Thyroid gland (tissue), 4 donors: ENCODE results near the gene ULK4. TPM values are rescaled to one million over a fixed set of nuclear protein-coding genes. Genes with fewer than 3 reads are reported as not detected.

Experiments used
- DNase-seq, 2 donors: peaks; one replicate each; pipeline ENCODE4 v3.0.0-alpha.2; 2019
- H3K27ac ChIP-seq, 3 donors: fragments of 200-600 bp; sonication (generic); 1 replicate in 2 of 3; 2 replicates in 1 of 3; pipeline ENCODE4 v1.5.1; 2016 to 2019; ENCODE audit warnings: mild to moderate bottlenecking in 1 of 3, moderate library complexity in 1 of 3
- H3K27me3 ChIP-seq: fragments of 200-600 bp; sonication (generic); one replicate; pipeline ENCODE4 v1.5.1; 2019
- H3K36me3 ChIP-seq, 2 donors: fragments of 200-600 bp; sonication (generic); one replicate each; pipeline ENCODE4 v1.5.1; 2016 to 2019
- H3K4me1 ChIP-seq, 2 donors: fragments of 200-600 bp; sonication (generic); one replicate each; pipeline ENCODE4 v1.5.1; 2017 to 2019
- H3K4me3 ChIP-seq, 3 donors: fragments of 200-600 bp; sonication (generic); replicated peaks in 1 of 3; 1 replicate in 2 of 3; 2 replicates in 1 of 3; pipeline ENCODE4 v1.5.1; 2016; ENCODE audit warnings: mild to moderate bottlenecking in 1 of 3
- H3K9me3 ChIP-seq: fragments of 200-600 bp; sonication (generic); one replicate; pipeline ENCODE4 v1.5.1; 2017
- POLR2A ChIP-seq, 2 donors: fragments of 450-650 bp; IDR thresholded peaks; one replicate each; pipeline ENCODE4 v1.6.1; 2017; ENCODE audit warnings: antibody characterized with exemption in 2 of 2, mild to moderate bottlenecking in 2 of 2, moderate library complexity in 1 of 2
- WGBS, 2 donors: methylation state at CpG; one replicate each; pipeline ENCODE4 v1.1.5; 2017; 5-methylcytosine and 5-hydroxymethylcytosine counted together
- intact Hi-C: fragments of 100-400 bp; cut with DNase I; formaldehyde crosslinking; loops from one replicate; pipeline ENCODE4 v1.15.1; 2023
- total RNA-seq, 4 donors: library from RNA; depleted of rRNA; stranded (reverse); fragments of >200 nt; gene quantifications; one replicate each; pipeline ENCODE4 v1.2.3, GENCODE V29; 2016
- TF ChIP-seq, protein P1 (sequence below), 6 experiments: fragments of 200-600 bp in 3 of 6; fragments of 450-650 bp in 3 of 6; sonication (generic) in 3 of 6; IDR thresholded peaks; one replicate each; pipeline ENCODE4 v1.5.1; 2016 to 2019; ENCODE audit warnings: antibody characterized with exemption in 6 of 6, mild to moderate bottlenecking in 2 of 6, inconsistent platforms in 1 of 6, moderate library complexity in 1 of 6

The ULK4 gene
- total RNA-seq, 4 donors from 2014 or later, result 18.7 to 58.2 (median 43.3) TPM

GRCh38 chr3:41317718-41318117 lies 644.2 kb downstream of the ULK4 start:
- intact Hi-C loops, result no loop called here
- no peaks in the 10 kb centered on the region for H3K36me3 ChIP-seq
- DNase-seq, result no peak
- no peaks in the 10 kb centered on the region for H3K9me3 ChIP-seq
- TF ChIP-seq, protein P1, sequence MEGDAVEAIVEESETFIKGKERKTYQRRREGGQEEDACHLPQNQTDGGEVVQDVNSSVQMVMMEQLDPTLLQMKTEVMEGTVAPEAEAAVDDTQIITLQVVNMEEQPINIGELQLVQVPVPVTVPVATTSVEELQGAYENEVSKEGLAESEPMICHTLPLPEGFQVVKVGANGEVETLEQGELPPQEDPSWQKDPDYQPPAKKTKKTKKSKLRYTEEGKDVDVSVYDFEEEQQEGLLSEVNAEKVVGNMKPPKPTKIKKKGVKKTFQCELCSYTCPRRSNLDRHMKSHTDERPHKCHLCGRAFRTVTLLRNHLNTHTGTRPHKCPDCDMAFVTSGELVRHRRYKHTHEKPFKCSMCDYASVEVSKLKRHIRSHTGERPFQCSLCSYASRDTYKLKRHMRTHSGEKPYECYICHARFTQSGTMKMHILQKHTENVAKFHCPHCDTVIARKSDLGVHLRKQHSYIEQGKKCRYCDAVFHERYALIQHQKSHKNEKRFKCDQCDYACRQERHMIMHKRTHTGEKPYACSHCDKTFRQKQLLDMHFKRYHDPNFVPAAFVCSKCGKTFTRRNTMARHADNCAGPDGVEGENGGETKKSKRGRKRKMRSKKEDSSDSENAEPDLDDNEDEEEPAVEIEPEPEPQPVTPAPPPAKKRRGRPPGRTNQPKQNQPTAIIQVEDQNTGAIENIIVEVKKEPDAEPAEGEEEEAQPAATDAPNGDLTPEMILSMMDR (IDR thresholded peaks at IDR 0.05), result no peak
- TF ChIP-seq POLR2A (IDR thresholded peaks at IDR 0.05), result no peak
- 93 to 94% methylated on average over 1 of the region's 1 CpG for WGBS, 2 donors
- no peaks in the 10 kb centered on the region for H3K27me3 ChIP-seq
- no peak overlapping the region for H3K27ac ChIP-seq
- no peak overlapping the region for H3K4me3 ChIP-seq
- H3K4me1 ChIP-seq, result peaks cover 9 to 18% of the 10 kb centered on the region in 2 donors

DNA sequence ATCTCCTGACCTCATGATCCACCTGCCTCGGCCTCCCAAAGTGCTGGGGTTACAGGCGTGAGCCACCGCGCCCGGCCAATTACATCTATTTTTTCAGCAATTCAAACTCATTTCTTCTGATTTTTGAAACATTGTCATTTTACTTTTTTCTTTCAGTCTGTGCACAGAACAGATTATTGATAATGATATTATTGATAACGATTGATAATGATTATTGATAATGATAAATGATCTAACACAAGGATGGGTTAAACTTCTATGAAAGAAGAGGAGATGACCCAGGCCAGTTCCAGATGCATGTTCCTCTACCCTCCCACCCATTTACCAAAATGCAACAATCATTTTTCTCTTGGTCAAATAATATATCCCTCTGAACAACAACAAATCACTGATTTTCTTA lies 644.6 kb downstream of the ULK4 start:
- Histone ChIP-seq H3K4me3 (no peak overlapping the region), H3K27me3 (no peaks in the 10 kb centered on the region), H3K27ac (no peak overlapping the region), H3K9me3 (no peaks in the 10 kb centered on the region), H3K36me3 (no peaks in the 10 kb centered on the region), H3K4me1 (peaks cover 12 to 22% of the 10 kb centered on the region in 2 donors)
- DNase-seq, result no peak
- WGBS, 2 donors, result 96% methylated on average over 6 of the region's 6 CpGs
- TF ChIP-seq POLR2A (IDR thresholded peaks at IDR 0.05), result no peak
- TF ChIP-seq, protein P1 (IDR thresholded peaks at IDR 0.05), result no peak
- intact Hi-C loops, result no loop called here

- TF ChIP-seq, protein P1 (IDR thresholded peaks at IDR 0.05), result no peak
- no peak for TF ChIP-seq POLR2A (IDR thresholded peaks at IDR 0.05)
- no peaks in the 10 kb centered on the region for H3K9me3 ChIP-seq
- intact Hi-C loops, result no loop called here
- H3K4me1 ChIP-seq, result peaks cover 12 to 23% of the 10 kb centered on the region in 2 donors
- 94 to 99% methylated on average over 2 of the region's 2 CpGs for WGBS, 2 donors
- no peaks in the 10 kb centered on the region for H3K36me3 ChIP-seq
- H3K27ac ChIP-seq, result no peak overlapping the region
- no peaks in the 10 kb centered on the region for H3K27me3 ChIP-seq
- H3K4me3 ChIP-seq, result no peak overlapping the region
- no peak for DNase-seq
These were observed 646.8 kb downstream of the ULK4 start for GRCh38 chr3:41315126-41315525.

- peaks cover 15 to 20% of the 10 kb centered on the region in 2 donors for H3K4me1 ChIP-seq
- no peaks in the 10 kb centered on the region for H3K27me3 ChIP-seq
- no peak overlapping the region for H3K4me3 ChIP-seq
- TF ChIP-seq POLR2A (IDR thresholded peaks at IDR 0.05), result no peak
- TF ChIP-seq, protein P1 (IDR thresholded peaks at IDR 0.05), result no peak
- WGBS, 2 donors, result 95 to 96% methylated on average over 2 of the region's 2 CpGs
- DNase-seq, result no peak
- H3K27ac ChIP-seq, result no peak overlapping the region
- no peaks in the 10 kb centered on the region for H3K36me3 ChIP-seq
- intact Hi-C loops, result no loop called here
- no peaks in the 10 kb centered on the region for H3K9me3 ChIP-seq
These were observed 653.8 kb downstream of the ULK4 start for GRCh38 chr3:41308119-41308518.

DNA sequence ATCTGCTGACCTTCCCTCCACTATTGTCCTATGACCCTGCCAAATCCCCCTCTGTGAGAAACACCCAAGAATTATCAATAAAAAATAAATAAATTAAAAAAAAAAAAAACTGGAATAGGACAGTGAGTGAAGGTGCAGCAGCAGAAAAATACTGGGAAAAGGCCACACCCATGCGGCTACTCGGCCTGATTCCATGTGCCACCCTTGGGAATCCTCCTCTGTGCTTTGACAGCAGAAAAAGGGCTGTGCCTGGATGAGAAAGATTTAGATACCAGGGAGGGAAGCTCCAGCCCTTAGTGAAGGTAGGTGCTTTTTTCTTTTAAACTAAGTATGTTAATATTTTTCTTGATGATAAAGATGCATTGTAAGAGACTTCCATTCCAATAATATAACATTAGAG lies 654.8 kb downstream of the ULK4 start:
- Histone ChIP-seq H3K4me1 (peaks cover 8 to 11% of the 10 kb centered on the region in 2 donors), H3K4me3 (no peak overlapping the region), H3K27me3 (no peaks in the 10 kb centered on the region), H3K36me3 (no peaks in the 10 kb centered on the region), H3K27ac (peak overlapping the region in 1 of 3 donors; percentile 56), H3K9me3 (no peaks in the 10 kb centered on the region)
- peak in 1 of 2 donors; percentile 27 for DNase-seq
- intact Hi-C loops, result no loop called here
- 51 to 53% methylated on average over 2 of the region's 2 CpGs for WGBS, 2 donors
- TF ChIP-seq, protein P1 (IDR thresholded peaks at IDR 0.05), result no peak
